ENCODE results near the gene CFLAR. TPM values are rescaled to one million over a fixed set of nuclear protein-coding genes. Genes with fewer than 3 reads are reported as not detected.

CFLAR gene
- total RNA-seq, result 100 to 1,000 TPM in 2 of 4 donors, 10 to 100 TPM in 2; 71.9 to 132 (median 114) TPM

GRCh38 chr2:201116115-201116958, at the start of gene CFLAR:
TSS of gene CFLAR (plus strand) at chr2:201116164. CDS start at chr2:201129866, 13,702 bp downstream.
- no peak for DNase-seq
- Histone ChIP-seq H3K27ac (peak within 1 kb of the TSS; percentile 97 to 100 (median 99)), H3K36me3 (no peaks in the 10 kb centered on the region), H3K4me3 (peak within 1 kb of the TSS; percentile 66 to 97 (median 82)), H3K4me1 (peaks cover 0 to 59% (median 11%) of the 10 kb centered on the region in 3 donors), H3K27me3 (no peaks in the 10 kb centered on the region), H3K9me3 (no peaks in the 10 kb centered on the region)
- intact Hi-C loops (cut with DNase I), result loop anchor here (10.0 kb wide), 1 partner anchor 48 kb away; no protein-coding TSS in a partner anchor
- 0 to 1% methylated on average over 23 to 25 of the region's 75 CpGs for WGBS, 2 donors
- TF ChIP-seq POLR2A (IDR thresholded peaks at IDR 0.05), result peak in 2 of 4 donors; percentile 73 to 83
- no peak for TF ChIP-seq CTCF (IDR thresholded peaks at IDR 0.05)

- peak overlapping the region; percentile 78 to 98 (median 90) for H3K4me3 ChIP-seq
- no peaks in the 10 kb centered on the region for H3K36me3 ChIP-seq
- peaks cover 31 to 84% (median 41%) of the 10 kb centered on the region in 3 donors for H3K4me1 ChIP-seq
- 0 to 1% methylated on average over 10 to 19 of the region's 21 CpGs for WGBS, 2 donors
- H3K9me3 ChIP-seq, result no peaks in the 10 kb centered on the region
- no peaks in the 10 kb centered on the region for H3K27me3 ChIP-seq
- TF ChIP-seq POLR2A (IDR thresholded peaks at IDR 0.05) (no peak), CTCF (IDR thresholded peaks at IDR 0.05) (no peak)
- DNase-seq, result no peak
- intact Hi-C loops (cut with DNase I), result no loop called here
- H3K27ac ChIP-seq, result peak overlapping the region; percentile 91 to 97 (median 94)
Measured at GRCh38 chr2:201070948-201071478, 45.0 kb upstream of the CFLAR start.

GRCh38 chr2:201071479-201072200, 44.3 kb upstream of the CFLAR start, which contains the start of the genes HYCC2 and NDUFB3:
TSS of gene HYCC2 (minus strand) at chr2:201071671. CDS start at chr2:201024009, 47,662 bp downstream.
TSS of gene NDUFB3 (plus strand) at chr2:201072001. CDS start at chr2:201078883, 6,882 bp downstream.
- peak within 1 kb of the TSS; percentile 91 to 97 (median 94) for H3K27ac ChIP-seq
- H3K9me3 ChIP-seq, result no peaks in the 10 kb centered on the region
- H3K36me3 ChIP-seq, result no peaks in the 10 kb centered on the region
- peak within 1 kb of the TSS; percentile 78 to 98 (median 90) for H3K4me3 ChIP-seq
- intact Hi-C loops (cut with DNase I), result no loop called here
- TF ChIP-seq CTCF (IDR thresholded peaks at IDR 0.05) (peak in 5 of 6 experiments; percentile 26 to 58 (median 44)), POLR2A (IDR thresholded peaks at IDR 0.05) (peak in 3 of 4 donors; percentile 55 to 83 (median 58))
- H3K4me1 ChIP-seq, result peaks cover 31 to 80% (median 41%) of the 10 kb centered on the region in 3 donors
- no peaks in the 10 kb centered on the region for H3K27me3 ChIP-seq
- WGBS, 2 donors, result 0% methylated on average over 22 to 34 of the region's 34 CpGs
- peak; percentile 65 for DNase-seq

GRCh38 chr2:201072201-201072530, 43.8 kb upstream of the CFLAR start:
- H3K36me3 ChIP-seq, result no peaks in the 10 kb centered on the region
- intact Hi-C loops (cut with DNase I), result no loop called here
- peaks cover 31 to 75% (median 41%) of the 10 kb centered on the region in 3 donors for H3K4me1 ChIP-seq
- peak overlapping the region; percentile 78 to 98 (median 90) for H3K4me3 ChIP-seq
- TF ChIP-seq POLR2A (IDR thresholded peaks at IDR 0.05) (no peak), CTCF (IDR thresholded peaks at IDR 0.05) (no peak)
- H3K9me3 ChIP-seq, result no peaks in the 10 kb centered on the region
- 1 to 2% methylated on average over 5 of the region's 5 CpGs for WGBS, 2 donors
- no peaks in the 10 kb centered on the region for H3K27me3 ChIP-seq
- DNase-seq, result no peak
- H3K27ac ChIP-seq, result peak overlapping the region; percentile 91 to 97 (median 94)

Measured in esophagus squamous epithelium (tissue), 5 donors.